Measurements from ENCODE around the gene C10orf90. TPM values are rescaled to one million over a fixed set of nuclear protein-coding genes. Genes with fewer than 3 reads are reported as not detected.

C10orf90 gene
- total and polyA plus RNA-seq, 2 donors (not counting 3 experiments of a cell fraction or from before 2014, with no cell fraction given): not detected

GRCh38 chr10:126398383-126398743, 272.1 kb downstream of the C10orf90 start:
- Histone ChIP-seq H3K27ac (ENCODE audit: insufficient read depth, low read depth, low read length) (no peak overlapping the region), H3K4me2 (ENCODE audit: insufficient read depth, low read length) (no peak overlapping the region), H3K4me3 (replicated peaks in 1 of 3; ENCODE audit: insufficient read depth in 1 of 3, low read depth in 1 of 3, low read length in 3 of 3) (no peak overlapping the region), H3K4me1 (ENCODE audit: control insufficient read depth, extremely low read depth, insufficient read depth, low read length) (no peaks in the 10 kb centered on the region), H3K79me2 (ENCODE audit: control insufficient read depth, insufficient read depth, low read length) (no peaks in the 10 kb centered on the region), H3K9me1 (replicated peaks; ENCODE audit: control insufficient read depth, extremely low read depth, insufficient read depth, low read length) (no peaks in the 10 kb centered on the region), H2AFZ (ENCODE audit: low read depth, low read length) (no peak overlapping the region), H3K27me3 (ENCODE audit: control insufficient read depth in 2 of 2, insufficient read depth in 2 of 2, low read length in 2 of 2) (no peaks in the 10 kb centered on the region), H3K9me3 (replicated peaks; ENCODE audit: control insufficient read depth, insufficient read depth, low read length) (no peaks in the 10 kb centered on the region), H3K9ac (replicated peaks; ENCODE audit: extremely low read depth, insufficient read depth, low read length) (no peak overlapping the region), H3K36me3 (ENCODE audit: control insufficient read depth in 2 of 2, extremely low read depth in 1 of 2, insufficient read depth in 2 of 2, low read length in 2 of 2) (no peaks in the 10 kb centered on the region), H4K20me1 (replicated peaks; ENCODE audit: control insufficient read depth, extremely low read depth, insufficient read depth, low read length) (no peaks in the 10 kb centered on the region)
- intact Hi-C loops (cut with micrococcal nuclease) (no loop called here), dilution Hi-C loops (cut with MboI; ENCODE audit: extremely low pct_ligation_motif_present, low sequenced_read_pairs) (no loop called here)
- TF ChIP-seq POLR2AphosphoS5 (IDR thresholded peaks at IDR 0.05; ENCODE audit: insufficient read depth, low read depth, low read length) (no peak), GATA2 (IDR thresholded peaks at IDR 0.05; ENCODE audit: insufficient read depth, insufficient read length, low read depth, low read length) (no peak), POLR2A (IDR thresholded peaks at IDR 0.05; ENCODE audit: low read depth, low read length) (no peak), EZH2 (IDR thresholded peaks at IDR 0.05; ENCODE audit: borderline replicate concordance, low read depth, low read length, severe bottlenecking) (no peak), JUN (IDR thresholded peaks at IDR 0.05; ENCODE audit: borderline replicate concordance, insufficient read depth, insufficient read length, low read depth) (no peak), MAX (IDR thresholded peaks at IDR 0.05; ENCODE audit: insufficient read depth, insufficient read length) (no peak)
- BruUV-seq (replicated peaks): no TSS peak
- no peak for DNase-seq (ENCODE audit: low read depth, low spot score)
- CTCF ChIA-PET: interaction anchor here (0.6 kb wide), 1 partner anchor 538 kb away, joined by 3 read pairs; no protein-coding TSS in a partner anchor
- FAIRE-seq: no peak
- POLR2A ChIA-PET: no interaction called here

DNA sequence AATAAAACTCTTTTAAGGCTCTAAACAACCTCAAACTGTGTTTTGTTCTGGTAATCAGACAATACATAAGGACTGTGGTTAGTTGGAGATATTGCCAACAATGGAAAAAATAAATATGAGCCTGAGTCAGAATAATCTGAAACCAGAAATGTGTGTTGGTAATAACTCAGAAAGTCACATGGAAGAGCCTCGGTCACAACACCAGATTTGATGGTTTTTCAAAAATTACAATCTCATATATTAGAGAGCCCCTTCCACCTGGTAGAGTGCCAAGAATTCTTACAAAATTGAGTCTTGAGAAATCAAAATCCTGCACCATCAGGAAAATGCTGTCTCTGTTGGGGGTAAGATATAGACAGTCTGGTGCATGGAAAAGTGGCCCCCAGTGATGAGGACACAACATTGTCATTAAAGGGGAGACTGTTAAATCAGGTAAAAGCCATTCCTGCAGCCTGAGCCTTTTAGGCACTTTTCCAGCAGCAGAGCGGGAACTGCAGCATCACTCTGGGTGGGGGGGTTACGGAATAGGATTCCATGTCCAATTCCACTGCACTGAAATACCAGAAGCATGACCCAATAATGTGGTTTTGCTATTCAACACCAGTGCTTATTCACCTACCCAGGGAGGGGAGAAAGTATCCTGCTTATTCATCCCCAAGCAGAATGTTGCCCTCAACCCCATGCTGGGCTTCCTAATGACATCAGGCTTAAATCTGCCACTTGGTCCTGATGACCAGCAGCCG, 272.7 kb downstream of the C10orf90 start:
- Histone ChIP-seq H3K79me2 (ENCODE audit: control insufficient read depth, insufficient read depth, low read length) (no peaks in the 10 kb centered on the region), H3K4me1 (ENCODE audit: control insufficient read depth, extremely low read depth, insufficient read depth, low read length) (no peaks in the 10 kb centered on the region), H3K27ac (ENCODE audit: insufficient read depth, low read depth, low read length) (no peak overlapping the region), H4K20me1 (replicated peaks; ENCODE audit: control insufficient read depth, extremely low read depth, insufficient read depth, low read length) (no peaks in the 10 kb centered on the region), H3K9me3 (replicated peaks; ENCODE audit: control insufficient read depth, insufficient read depth, low read length) (no peaks in the 10 kb centered on the region), H3K9me1 (replicated peaks; ENCODE audit: control insufficient read depth, extremely low read depth, insufficient read depth, low read length) (no peaks in the 10 kb centered on the region), H3K9ac (replicated peaks; ENCODE audit: extremely low read depth, insufficient read depth, low read length) (no peak overlapping the region), H3K36me3 (ENCODE audit: control insufficient read depth in 2 of 2, extremely low read depth in 1 of 2, insufficient read depth in 2 of 2, low read length in 2 of 2) (no peaks in the 10 kb centered on the region), H3K27me3 (ENCODE audit: control insufficient read depth in 2 of 2, insufficient read depth in 2 of 2, low read length in 2 of 2) (no peaks in the 10 kb centered on the region), H2AFZ (ENCODE audit: low read depth, low read length) (no peak overlapping the region), H3K4me3 (replicated peaks in 1 of 3; ENCODE audit: insufficient read depth in 1 of 3, low read depth in 1 of 3, low read length in 3 of 3) (no peak overlapping the region), H3K4me2 (ENCODE audit: insufficient read depth, low read length) (no peak overlapping the region)
- TF ChIP-seq EZH2 (IDR thresholded peaks at IDR 0.05; ENCODE audit: borderline replicate concordance, low read depth, low read length, severe bottlenecking): no peak
- TF ChIP-seq POLR2A (IDR thresholded peaks at IDR 0.05; ENCODE audit: low read depth, low read length): no peak
- no peak for TF ChIP-seq MAX (IDR thresholded peaks at IDR 0.05; ENCODE audit: insufficient read depth, insufficient read length)
- no peak for TF ChIP-seq MYC (IDR thresholded peaks at IDR 0.05; ENCODE audit: low read depth, low read length)
- TF ChIP-seq FOS (IDR thresholded peaks at IDR 0.05; ENCODE audit: borderline replicate concordance, insufficient read depth, low read length): no peak
- no peak for TF ChIP-seq GATA2 (IDR thresholded peaks at IDR 0.05; ENCODE audit: insufficient read depth, insufficient read length, low read depth, low read length)
- no peak for TF ChIP-seq JUN (IDR thresholded peaks at IDR 0.05; ENCODE audit: borderline replicate concordance, insufficient read depth, insufficient read length, low read depth)
- no peak for TF ChIP-seq CTCF (IDR thresholded peaks at IDR 0.05; ENCODE audit: extremely low read depth in 1 of 2, insufficient read depth in 1 of 2, low read depth in 1 of 2, low read length in 2 of 2)
- TF ChIP-seq POLR2AphosphoS5 (IDR thresholded peaks at IDR 0.05; ENCODE audit: insufficient read depth, low read depth, low read length): no peak
- FAIRE-seq (no peak), DNase-seq (ENCODE audit: low read depth, low spot score) (no peak)
- BruUV-seq (replicated peaks): no TSS peak
- intact Hi-C loops (cut with micrococcal nuclease) (no loop called here), dilution Hi-C loops (cut with MboI; ENCODE audit: extremely low pct_ligation_motif_present, low sequenced_read_pairs) (no loop called here)
- ChIA-PET POLR2A (no interaction called here), CTCF (no interaction called here)
